ENCODE data around the gene TUBB3.
"Not testable (repeated sequence)": the region's sequence is repeated elsewhere in the genome, so short reads cannot be mapped to it uniquely, and the experiment has no call there.

Gene TUBB3

GRCh38 chr16:89960966-89961365 is 37.8 kb downstream of the TUBB3 start:
- H3K4me1 ChIP-seq (ENCODE audit: insufficient read depth, low read length), result no peaks in the 10 kb centered on the region
- peaks cover 54% of the 10 kb centered on the region for H3K36me3 ChIP-seq (ENCODE audit: insufficient read depth, low read length)
- H3K9me3 ChIP-seq (ENCODE audit: low read length), result no peaks in the 10 kb centered on the region
- no peak overlapping the region for H2AFZ ChIP-seq (ENCODE audit: low read depth, low read length)
- no peaks in the 10 kb centered on the region for H3K27me3 ChIP-seq (ENCODE audit: insufficient read depth, low read length)
- no peak overlapping the region for H3K4me3 ChIP-seq (ENCODE audit: low read length)

GRCh38 chr16:89961920-89962319 is 38.8 kb downstream of the TUBB3 start:
- peaks cover 7% of the 10 kb centered on the region for H3K4me1 ChIP-seq (ENCODE audit: insufficient read depth, low read length)
- no peak overlapping the region for H2AFZ ChIP-seq (ENCODE audit: low read depth, low read length)
- H3K4me3 ChIP-seq (ENCODE audit: low read length), result no peak overlapping the region
- no peaks in the 10 kb centered on the region for H3K9me3 ChIP-seq (ENCODE audit: low read length)
- H3K27me3 ChIP-seq (ENCODE audit: insufficient read depth, low read length), result no peaks in the 10 kb centered on the region
- peaks cover 48% of the 10 kb centered on the region for H3K36me3 ChIP-seq (ENCODE audit: insufficient read depth, low read length)

GRCh38 chr16:89962754-89963498 is 39.8 kb downstream of the TUBB3 start:
- no peak overlapping the region for H2AFZ ChIP-seq (ENCODE audit: low read depth, low read length)
- H3K36me3 ChIP-seq (ENCODE audit: insufficient read depth, low read length), result peaks cover 38% of the 10 kb centered on the region
- H3K9me3 ChIP-seq (ENCODE audit: low read length), result no peaks in the 10 kb centered on the region
- peaks cover 12% of the 10 kb centered on the region for H3K4me1 ChIP-seq (ENCODE audit: insufficient read depth, low read length)
- H3K27me3 ChIP-seq (ENCODE audit: insufficient read depth, low read length), result no peaks in the 10 kb centered on the region
- H3K4me3 ChIP-seq (ENCODE audit: low read length), result no peak overlapping the region

GRCh38 chr16:89964201-89964600 is 41.1 kb downstream of the TUBB3 start:
- peaks cover 12% of the 10 kb centered on the region for H3K4me1 ChIP-seq (ENCODE audit: insufficient read depth, low read length)
- peaks cover 27% of the 10 kb centered on the region for H3K36me3 ChIP-seq (ENCODE audit: insufficient read depth, low read length)
- no peaks in the 10 kb centered on the region for H3K9me3 ChIP-seq (ENCODE audit: low read length)
- H3K27me3 ChIP-seq (ENCODE audit: insufficient read depth, low read length), result no peaks in the 10 kb centered on the region
- no peak overlapping the region for H2AFZ ChIP-seq (ENCODE audit: low read depth, low read length)
- no peak overlapping the region for H3K4me3 ChIP-seq (ENCODE audit: low read length)

- no peak overlapping the region for H3K4me3 ChIP-seq (ENCODE audit: low read length)
- H3K9me3 ChIP-seq (ENCODE audit: low read length), result peaks cover 3% of the 10 kb centered on the region
- no peak overlapping the region for H2AFZ ChIP-seq (ENCODE audit: low read depth, low read length)
- H3K27me3 ChIP-seq (ENCODE audit: insufficient read depth, low read length), result no peaks in the 10 kb centered on the region
- peaks cover 12% of the 10 kb centered on the region for H3K4me1 ChIP-seq (ENCODE audit: insufficient read depth, low read length)
- peaks cover 20% of the 10 kb centered on the region for H3K36me3 ChIP-seq (ENCODE audit: insufficient read depth, low read length)
Observed at GRCh38 chr16:89965447-89966225, 42.5 kb downstream of the TUBB3 start.

- no peaks in the 10 kb centered on the region for H3K27me3 ChIP-seq (ENCODE audit: insufficient read depth, low read length)
- peaks cover 13% of the 10 kb centered on the region for H3K36me3 ChIP-seq (ENCODE audit: insufficient read depth, low read length)
- H3K4me3 ChIP-seq (ENCODE audit: low read length), result no peak overlapping the region
- H3K4me1 ChIP-seq (ENCODE audit: insufficient read depth, low read length), result peaks cover 12% of the 10 kb centered on the region
- no peak overlapping the region for H2AFZ ChIP-seq (ENCODE audit: low read depth, low read length)
- peaks cover 6% of the 10 kb centered on the region for H3K9me3 ChIP-seq (ENCODE audit: low read length)
Observed at GRCh38 chr16:89966756-89967155, 43.6 kb downstream of the TUBB3 start.

- not testable (repeated sequence) for H3K27me3 ChIP-seq (ENCODE audit: insufficient read depth, low read length); H3K4me3 ChIP-seq (ENCODE audit: low read length); H3K9me3 ChIP-seq (ENCODE audit: low read length); H2AFZ ChIP-seq (ENCODE audit: low read depth, low read length)
- H3K36me3 ChIP-seq (ENCODE audit: insufficient read depth, low read length), result peaks cover 13% of the 10 kb centered on the region
- peaks cover 16% of the 10 kb centered on the region for H3K4me1 ChIP-seq (ENCODE audit: insufficient read depth, low read length)
Observed at GRCh38 chr16:89967436-89967835, 44.3 kb downstream of the TUBB3 start.

GRCh38 chr16:89968074-89968473 is 44.9 kb downstream of the TUBB3 start:
- not testable (repeated sequence) for H3K9me3 ChIP-seq (ENCODE audit: low read length); H2AFZ ChIP-seq (ENCODE audit: low read depth, low read length); H3K4me3 ChIP-seq (ENCODE audit: low read length); H3K27me3 ChIP-seq (ENCODE audit: insufficient read depth, low read length)
- Histone ChIP-seq H3K36me3 (ENCODE audit: insufficient read depth, low read length) (peaks cover 13% of the 10 kb centered on the region), H3K4me1 (ENCODE audit: insufficient read depth, low read length) (peaks cover 16% of the 10 kb centered on the region)

GRCh38 chr16:89969741-89970410 is 46.7 kb downstream of the TUBB3 start:
- Histone ChIP-seq H3K36me3 (ENCODE audit: insufficient read depth, low read length) (peaks cover 4% of the 10 kb centered on the region), H3K4me1 (ENCODE audit: insufficient read depth, low read length) (peaks cover 22% of the 10 kb centered on the region), H3K4me3 (ENCODE audit: low read length) (no peak overlapping the region)

GRCh38 chr16:89971495-89972243 is 48.5 kb downstream of the TUBB3 start:
- Histone ChIP-seq H2AFZ (ENCODE audit: low read depth, low read length) (peak overlapping the region; percentile 75), H3K4me1 (ENCODE audit: insufficient read depth, low read length) (peaks cover 18% of the 10 kb centered on the region), H3K9me3 (ENCODE audit: low read length) (peaks cover 9% of the 10 kb centered on the region), H3K36me3 (ENCODE audit: insufficient read depth, low read length) (peaks cover 9% of the 10 kb centered on the region), H3K4me3 (ENCODE audit: low read length) (peak overlapping the region; percentile 77), H3K27me3 (ENCODE audit: insufficient read depth, low read length) (no peaks in the 10 kb centered on the region)

More at GRCh38 chr16:89969741-89970410, 46.7 kb downstream of the TUBB3 start:
- Histone ChIP-seq H3K27me3 (ENCODE audit: insufficient read depth, low read length) (no peaks in the 10 kb centered on the region), H3K9me3 (ENCODE audit: low read length) (peaks cover 9% of the 10 kb centered on the region), H2AFZ (ENCODE audit: low read depth, low read length) (no peak overlapping the region)

- Histone ChIP-seq H3K4me3 (ENCODE audit: low read length) (peak overlapping the region; percentile 77), H3K9me3 (ENCODE audit: low read length) (peaks cover 9% of the 10 kb centered on the region), H3K36me3 (ENCODE audit: insufficient read depth, low read length) (peaks cover 12% of the 10 kb centered on the region), H3K27me3 (ENCODE audit: insufficient read depth, low read length) (no peaks in the 10 kb centered on the region), H3K4me1 (ENCODE audit: insufficient read depth, low read length) (peaks cover 10% of the 10 kb centered on the region), H2AFZ (ENCODE audit: low read depth, low read length) (peak overlapping the region; percentile 75)
Observed at GRCh38 chr16:89972244-89973234, 49.4 kb downstream of the TUBB3 start.

- Histone ChIP-seq H3K27me3 (ENCODE audit: insufficient read depth, low read length) (no peaks in the 10 kb centered on the region), H2AFZ (ENCODE audit: low read depth, low read length) (peak overlapping the region; percentile 75), H3K9me3 (ENCODE audit: low read length) (peaks cover 9% of the 10 kb centered on the region), H3K4me3 (ENCODE audit: low read length) (peak overlapping the region; percentile 77), H3K4me1 (ENCODE audit: insufficient read depth, low read length) (peaks cover 10% of the 10 kb centered on the region), H3K36me3 (ENCODE audit: insufficient read depth, low read length) (peaks cover 19% of the 10 kb centered on the region)
Observed at GRCh38 chr16:89973235-89973634, 50.1 kb downstream of the TUBB3 start.
